T-helper 1 cell treated with Interleukin-12 subunit alpha and Interleukin-12 subunit beta and Interleukin-4 antibody, amounts not matched to agents 30 μg/mL and 1 μg/mL, for 36 hours (primary cell): ENCODE results near the gene DST.
"Not testable (repeated sequence)": the region's sequence is repeated elsewhere in the genome, so short reads cannot be mapped to it uniquely, and the experiment has no call there.

Experiments
- H3K27ac Mint-ChIP-seq: one replicate; pipeline ENCODE4 v1.8.0; 2021; ENCODE audit warnings: mild to moderate bottlenecking, mixed read lengths
- H3K27me3 Mint-ChIP-seq: one replicate; pipeline ENCODE4 v1.8.0; 2021; ENCODE audit warnings: low read depth, mixed read lengths
- H3K36me3 Mint-ChIP-seq: one replicate; pipeline ENCODE4 v1.8.0; 2021; ENCODE audit warnings: low read depth, mixed read lengths
- H3K4me1 Mint-ChIP-seq: one replicate; pipeline ENCODE4 v1.8.0; 2021; ENCODE audit warnings: low read depth, mixed read lengths
- H3K4me3 Mint-ChIP-seq: one replicate; pipeline ENCODE4 v1.8.0; 2021; ENCODE audit warnings: mild to moderate bottlenecking, moderate library complexity, mixed read lengths
- H3K9me3 Mint-ChIP-seq: one replicate; pipeline ENCODE4 v1.8.0; 2021; ENCODE audit warnings: mixed read lengths

Gene DST

DNA sequence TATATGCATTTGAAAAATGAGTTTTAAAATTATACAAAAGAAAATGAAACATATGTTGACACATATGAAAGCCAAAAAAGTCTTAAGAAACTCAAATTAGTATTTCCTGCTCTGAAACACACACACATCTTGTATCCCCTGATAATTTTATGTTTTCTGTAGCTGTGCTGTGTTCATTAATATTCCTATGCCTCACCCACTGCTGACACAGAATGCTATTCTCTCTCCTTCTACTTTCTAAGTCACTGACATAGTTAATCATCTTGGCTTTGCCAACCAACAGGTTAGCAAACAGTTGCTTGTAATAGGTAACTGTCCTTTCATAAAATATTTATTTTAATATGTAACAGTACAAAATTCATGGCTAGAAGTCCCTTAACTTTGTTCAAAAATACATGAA is 140.7 kb downstream of the DST start:
- H3K4me1 Mint-ChIP-seq, result no peaks in the 10 kb centered on the region
- no peak overlapping the region for H3K27ac Mint-ChIP-seq
- no peaks in the 10 kb centered on the region for H3K27me3 Mint-ChIP-seq
- peaks cover 2% of the 10 kb centered on the region for H3K36me3 Mint-ChIP-seq
- no peaks in the 10 kb centered on the region for H3K9me3 Mint-ChIP-seq
- H3K4me3 Mint-ChIP-seq, result no peak overlapping the region

- Mint-ChIP-seq H3K36me3 (peaks cover 2% of the 10 kb centered on the region), H3K9me3 (no peaks in the 10 kb centered on the region), H3K27me3 (no peaks in the 10 kb centered on the region), H3K4me3 (no peak overlapping the region), H3K4me1 (no peaks in the 10 kb centered on the region), H3K27ac (no peak overlapping the region)
Measured at GRCh38 chr6:56499095-56499494, 143.6 kb downstream of the DST start.

DNA sequence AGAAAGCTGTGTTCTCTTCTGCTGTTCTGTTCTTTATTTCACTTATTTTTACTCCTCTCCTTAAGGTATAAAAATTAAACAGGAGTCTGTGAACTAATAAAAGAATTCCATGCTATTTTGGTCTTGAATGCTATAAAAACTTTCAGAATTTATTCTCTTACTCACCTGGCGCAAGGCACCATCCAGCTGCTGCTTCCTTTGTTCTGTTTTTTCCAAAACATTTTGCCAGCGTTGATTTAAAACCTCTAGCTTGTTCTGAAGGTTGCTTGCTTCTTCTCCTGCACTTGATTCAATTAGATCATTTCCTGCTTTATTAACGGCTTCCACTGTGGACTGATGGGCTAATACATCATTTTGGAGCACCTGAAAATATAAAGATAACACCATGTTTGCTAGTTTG is 145.0 kb downstream of the DST start:
- Mint-ChIP-seq H3K27ac (no peak overlapping the region), H3K9me3 (no peaks in the 10 kb centered on the region), H3K4me1 (no peaks in the 10 kb centered on the region), H3K36me3 (peaks cover 2% of the 10 kb centered on the region), H3K4me3 (no peak overlapping the region), H3K27me3 (no peaks in the 10 kb centered on the region)

- Mint-ChIP-seq H3K36me3 (peaks cover 2% of the 10 kb centered on the region), H3K27ac (no peak overlapping the region), H3K27me3 (no peaks in the 10 kb centered on the region), H3K9me3 (no peaks in the 10 kb centered on the region), H3K4me1 (no peaks in the 10 kb centered on the region), H3K4me3 (no peak overlapping the region)
Measured at GRCh38 chr6:56497240-56497639, 145.4 kb downstream of the DST start.

GRCh38 chr6:56496650-56497049 is 146.0 kb downstream of the DST start:
- not testable (repeated sequence) for H3K27ac Mint-ChIP-seq, H3K9me3 Mint-ChIP-seq, H3K27me3 Mint-ChIP-seq, H3K4me3 Mint-ChIP-seq, H3K4me1 Mint-ChIP-seq, H3K36me3 Mint-ChIP-seq

DNA sequence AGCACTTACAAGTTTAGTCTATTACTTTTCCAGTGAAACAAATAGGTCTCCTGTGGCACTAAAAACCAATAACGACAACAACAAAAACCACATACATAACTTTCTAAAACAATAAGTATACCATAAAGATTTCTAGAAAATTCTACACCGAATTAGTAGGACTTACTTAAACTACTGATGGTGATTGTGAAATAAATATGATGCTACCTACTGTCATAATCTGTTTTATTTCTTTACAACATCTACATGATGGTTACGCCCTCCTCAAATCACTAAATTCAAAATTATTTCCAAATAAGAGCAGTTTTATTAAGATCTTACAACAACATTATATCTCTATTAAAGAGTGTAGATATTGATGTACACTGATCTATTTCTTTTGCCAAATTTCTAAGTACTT is 147.0 kb downstream of the DST start:
- Mint-ChIP-seq H3K4me3 (no peak overlapping the region), H3K4me1 (no peaks in the 10 kb centered on the region), H3K9me3 (no peaks in the 10 kb centered on the region), H3K27me3 (no peaks in the 10 kb centered on the region), H3K36me3 (peaks cover 2% of the 10 kb centered on the region), H3K27ac (no peak overlapping the region)

- Mint-ChIP-seq H3K4me1 (no peaks in the 10 kb centered on the region), H3K27ac (no peak overlapping the region), H3K36me3 (no peaks in the 10 kb centered on the region), H3K27me3 (no peaks in the 10 kb centered on the region), H3K9me3 (no peaks in the 10 kb centered on the region), H3K4me3 (no peak overlapping the region)
Measured at GRCh38 chr6:56491606-56492328, 150.9 kb downstream of the DST start.

DNA sequence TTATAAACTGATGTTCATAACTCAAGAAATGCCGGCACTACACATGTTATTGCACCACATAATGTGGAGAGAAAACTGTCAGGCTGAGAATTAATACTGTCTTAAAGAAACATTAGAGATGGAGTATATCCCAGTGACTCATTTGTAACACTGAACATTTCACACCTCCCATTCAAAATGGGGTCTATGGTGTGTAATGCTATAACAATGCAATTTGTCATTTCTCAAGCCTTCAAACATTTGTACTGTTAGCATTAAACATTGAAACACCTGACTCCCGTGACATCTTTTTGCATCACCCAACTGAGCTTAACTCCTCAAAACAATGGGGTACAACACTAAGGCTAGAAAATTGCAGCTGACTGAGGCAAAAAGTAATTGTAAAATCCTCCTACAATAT is 151.7 kb downstream of the DST start:
- no peak overlapping the region for H3K27ac Mint-ChIP-seq
- H3K4me1 Mint-ChIP-seq, result no peaks in the 10 kb centered on the region
- H3K36me3 Mint-ChIP-seq, result no peaks in the 10 kb centered on the region
- H3K4me3 Mint-ChIP-seq, result no peak overlapping the region
- H3K27me3 Mint-ChIP-seq, result no peaks in the 10 kb centered on the region
- H3K9me3 Mint-ChIP-seq, result no peaks in the 10 kb centered on the region

DNA sequence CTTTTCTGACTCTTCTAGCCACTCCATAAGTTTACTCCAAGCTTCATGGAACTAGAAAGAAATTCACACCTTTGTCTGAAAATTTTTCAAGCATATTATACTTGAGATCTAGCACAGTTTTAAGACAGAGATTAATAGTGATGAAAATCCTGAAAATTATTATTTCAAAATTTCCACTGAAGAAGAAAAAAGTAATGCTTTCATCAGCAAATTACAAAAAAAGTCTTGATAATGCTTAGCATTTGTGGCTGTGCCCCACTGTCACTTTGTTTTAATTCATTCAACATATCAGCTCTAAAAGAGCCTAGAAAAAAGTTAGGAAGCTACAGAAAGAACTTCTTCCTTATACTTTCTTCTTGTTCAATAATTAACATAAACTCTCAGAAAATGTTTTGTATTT is 153.1 kb downstream of the DST start:
- Mint-ChIP-seq H3K27ac (no peak overlapping the region), H3K4me1 (no peaks in the 10 kb centered on the region), H3K27me3 (no peaks in the 10 kb centered on the region), H3K36me3 (no peaks in the 10 kb centered on the region), H3K4me3 (no peak overlapping the region), H3K9me3 (no peaks in the 10 kb centered on the region)

GRCh38 chr6:56488281-56488680 is 154.4 kb downstream of the DST start:
- Mint-ChIP-seq H3K27ac (no peak overlapping the region), H3K27me3 (no peaks in the 10 kb centered on the region), H3K4me1 (no peaks in the 10 kb centered on the region), H3K36me3 (no peaks in the 10 kb centered on the region), H3K9me3 (no peaks in the 10 kb centered on the region), H3K4me3 (no peak overlapping the region)

GRCh38 chr6:56486681-56487080 is 156.0 kb downstream of the DST start:
- Mint-ChIP-seq H3K27ac (no peak overlapping the region), H3K4me1 (no peaks in the 10 kb centered on the region), H3K36me3 (no peaks in the 10 kb centered on the region), H3K9me3 (no peaks in the 10 kb centered on the region), H3K27me3 (no peaks in the 10 kb centered on the region), H3K4me3 (no peak overlapping the region)

GRCh38 chr6:56484669-56485068 is 158.0 kb downstream of the DST start:
- Mint-ChIP-seq H3K4me1 (no peaks in the 10 kb centered on the region), H3K4me3 (no peak overlapping the region), H3K9me3 (no peaks in the 10 kb centered on the region), H3K27ac (no peak overlapping the region), H3K27me3 (no peaks in the 10 kb centered on the region), H3K36me3 (no peaks in the 10 kb centered on the region)

- Mint-ChIP-seq H3K36me3 (no peaks in the 10 kb centered on the region), H3K27me3 (no peaks in the 10 kb centered on the region)
Measured at GRCh38 chr6:56483929-56484328, 158.8 kb downstream of the DST start.

DNA sequence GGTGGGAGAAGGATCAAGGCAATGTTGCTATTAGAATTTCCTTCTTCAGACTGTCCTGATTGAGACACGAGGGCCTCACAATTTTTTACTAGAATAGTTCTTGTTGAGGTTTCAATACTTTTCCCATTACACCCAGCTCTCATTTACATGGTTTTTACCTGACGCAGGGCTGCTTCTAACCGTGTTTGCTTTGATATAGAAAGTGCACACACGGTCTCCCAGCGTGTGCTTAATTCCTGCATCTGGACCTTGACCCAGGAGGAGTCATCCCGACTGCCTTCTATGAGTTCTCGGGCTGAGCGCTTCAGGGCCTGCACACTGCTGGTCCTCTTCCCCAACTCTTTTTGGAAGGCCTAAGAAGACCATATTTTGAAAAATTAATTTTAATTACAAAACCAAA is 160.2 kb downstream of the DST start:
- Mint-ChIP-seq H3K27me3 (no peaks in the 10 kb centered on the region), H3K36me3 (no peaks in the 10 kb centered on the region), H3K27ac (no peak overlapping the region), H3K4me3 (no peak overlapping the region), H3K4me1 (no peaks in the 10 kb centered on the region), H3K9me3 (no peaks in the 10 kb centered on the region)

More at GRCh38 chr6:56483929-56484328, 158.8 kb downstream of the DST start:
- no peaks in the 10 kb centered on the region for H3K4me1 Mint-ChIP-seq
- no peak overlapping the region for H3K4me3 Mint-ChIP-seq
- no peak overlapping the region for H3K27ac Mint-ChIP-seq
- H3K9me3 Mint-ChIP-seq, result no peaks in the 10 kb centered on the region

GRCh38 chr6:56481957-56482356 is 160.7 kb downstream of the DST start:
- no peaks in the 10 kb centered on the region for H3K36me3 Mint-ChIP-seq
- H3K9me3 Mint-ChIP-seq, result no peaks in the 10 kb centered on the region
- no peak overlapping the region for H3K27ac Mint-ChIP-seq
- no peaks in the 10 kb centered on the region for H3K4me1 Mint-ChIP-seq
- H3K27me3 Mint-ChIP-seq, result no peaks in the 10 kb centered on the region
- H3K4me3 Mint-ChIP-seq, result no peak overlapping the region
